Adrenal gland (tissue), 12 donors: Measurements from ENCODE around the gene TMEM255B. TPM values are rescaled to one million over a fixed set of nuclear protein-coding genes. Genes with fewer than 3 reads are reported as not detected.

Source experiments
- DNase-seq, 7 donors: peaks; one replicate each; pipeline ENCODE4 v3.0.0-alpha.2; 2019 to 2020
- H3K27ac ChIP-seq, 5 donors: fragments of 200-600 bp; sonication (generic) in 4 of 5; 1 replicate in 3 of 5; 2 replicates in 2 of 5; pipeline versions ENCODE4 v1.5.1 to v1.8.0; 2016 to 2020; ENCODE audit warnings: mild to moderate bottlenecking in 1 of 5
- H3K27me3 ChIP-seq: fragments of 200-600 bp; 2 replicates; pipeline ENCODE4 v1.8.0; 2021
- H3K36me3 ChIP-seq, 2 donors: fragments of 200-600 bp; replicated peaks in 1 of 2; 1 replicate in 1 of 2; 2 replicates in 1 of 2; pipeline versions ENCODE4 v1.5.1 to v1.8.0; 2018 to 2022
- H3K4me1 ChIP-seq, 2 donors: fragments of 200-600 bp; replicated peaks in 1 of 2; 1 replicate in 1 of 2; 2 replicates in 1 of 2; pipeline versions ENCODE4 v1.5.1 to v1.8.0; 2018 to 2021
- H3K4me3 ChIP-seq, 4 donors: fragments of 200-600 bp; sonication (generic) in 3 of 4; one replicate each; pipeline ENCODE4 v1.5.1; 2016 to 2018
- H3K9me3 ChIP-seq, 3 donors: fragments of 200-600 bp; sonication (generic) in 1 of 3; replicated peaks in 1 of 3; 1 replicate in 2 of 3; 2 replicates in 1 of 3; pipeline versions ENCODE4 v1.5.1 to v1.8.0; 2016 to 2021
- CTCF ChIP-seq, 6 experiments: fragments of 450-650 bp in 4 of 6; fragments of 200-600 bp in 2 of 6; sonication (generic) in 1 of 6; IDR thresholded peaks; 1 replicate in 5 of 6; 2 replicates in 1 of 6; pipeline versions ENCODE4 v1.5.1 to v1.8.0; 2016 to 2021; ENCODE audit warnings: antibody characterized with exemption in 6 of 6, mild to moderate bottlenecking in 2 of 6, moderate library complexity in 1 of 6
- POLR2A ChIP-seq, 2 donors: fragments of 450-650 bp; IDR thresholded peaks; one replicate each; pipeline ENCODE4 v1.6.1; 2017; ENCODE audit warnings: antibody characterized with exemption in 2 of 2, mild to moderate bottlenecking in 2 of 2, moderate library complexity in 1 of 2
- WGBS, 4 donors: extraction: QIAGEN DNeasy Blood & Tissue Kit in 2 of 4; methylation state at CpG; one replicate each; pipeline versions ENCODE4 v1.1.5 to v1.1.7; 2013 to 2017; 5-methylcytosine and 5-hydroxymethylcytosine counted together
- intact Hi-C, 2 donors: fragments of 100-400 bp; cut with DNase I; formaldehyde crosslinking; loops; one replicate each; pipeline versions ENCODE4 v1.14.1 to v1.15.0; 2022 to 2023
- polyA plus RNA-seq, 3 donors: library from polyadenylated mRNA; stranded (reverse); fragments of 200-250 nt in 2 of 3; fragments of 350-450 nt in 1 of 3; fragmentation: Illumina TruSeq in 1 of 3; extraction: RNeasy Lipid Tissue Mini Kit (QIAGEN cat#74804) in 1 of 3; gene quantifications; one replicate each; pipeline ENCODE4 v1.2.3, GENCODE V29; 2013 to 2014
- total RNA-seq, 9 donors: library from RNA; depleted of rRNA in 4 of 9; stranded (reverse); fragments of >200 nt in 4 of 9; fragments of 120-200 nt in 1 of 9; fragmentation: NEBNext Ultra II Directional in 1 of 9; extraction: Animal tissue kit (Norgen Biotek cat#: 25700) in 1 of 9; gene quantifications; one replicate each; pipeline versions ENCODE4 v1.1.0 to v1.2.4, GENCODE V29; 2013 to 2023
- donor health status: healthy with polysubstance abuse.
- donor health status: Bipolar disorder and iron deficiency.
- donor health status: DM: yes; HTN: yes; CAD: no.
- donor health status: DM: no; HTN: no; CAD: no.
- donor health status: DM: no; HTN: no; CAD: no.
- donor health status: DM: yes; HTN: yes; CAD: no.

TMEM255B gene
- total and polyA plus RNA-seq, 12 donors, result 1.3 to 60.1 (median 17.2) TPM

- DNase-seq, result peak in 1 of 7 donors; percentile 25
- Histone ChIP-seq H3K27me3 (no peaks in the 10 kb centered on the region), H3K9me3 (no peaks in the 10 kb centered on the region), H3K4me3 (no peak overlapping the region), H3K36me3 (peaks cover 0 to under 1% of the 10 kb centered on the region in 2 donors), H3K4me1 (peaks cover 13 to 18% of the 10 kb centered on the region in 2 donors), H3K27ac (peak overlapping the region in 2 of 5 donors; percentile 26 to 80)
- TF ChIP-seq POLR2A (IDR thresholded peaks at IDR 0.05) (no peak), CTCF (IDR thresholded peaks at IDR 0.05) (peak in 1 of 6 experiments; percentile 3)
- 86 to 93% (median 90%) methylated on average over 37 to 60 of the region's 60 CpGs for WGBS, 4 donors
- intact Hi-C loops, result loop anchor here (5.0 kb wide), 2 partner anchors 129 to 409 kb away; no protein-coding TSS in a partner anchor
Observed at GRCh38 chr13:113817860-113818691, 59.0 kb downstream of the TMEM255B start.

- DNase-seq, result peak in 1 of 7 donors; percentile 30
- Histone ChIP-seq H3K36me3 (peaks cover 0 to 8% of the 10 kb centered on the region in 2 donors), H3K27me3 (no peaks in the 10 kb centered on the region), H3K4me1 (peaks cover 13 to 18% of the 10 kb centered on the region in 2 donors), H3K4me3 (no peak overlapping the region), H3K27ac (peak overlapping the region in 2 of 5 donors; percentile 21 to 25), H3K9me3 (no peaks in the 10 kb centered on the region)
- 75 to 94% (median 90%) methylated on average over 8 to 26 of the region's 26 CpGs for WGBS, 4 donors
- TF ChIP-seq CTCF (IDR thresholded peaks at IDR 0.05) (no peak), POLR2A (IDR thresholded peaks at IDR 0.05) (no peak)
- intact Hi-C loops, result loop anchor here (5.0 kb wide), 2 partner anchors 129 to 409 kb away; no protein-coding TSS in a partner anchor
Observed at GRCh38 chr13:113818700-113819295, 59.8 kb downstream of the TMEM255B start.

GRCh38 chr13:113819341-113819730 is 60.3 kb downstream of the TMEM255B start:
- Histone ChIP-seq H3K36me3 (peaks cover 0 to 8% of the 10 kb centered on the region in 2 donors), H3K4me3 (no peak overlapping the region), H3K4me1 (peaks cover 13 to 18% of the 10 kb centered on the region in 2 donors), H3K27ac (peak overlapping the region in 1 of 5 donors; percentile 34), H3K9me3 (no peaks in the 10 kb centered on the region), H3K27me3 (no peaks in the 10 kb centered on the region)
- intact Hi-C loops, result loop anchor here (5.0 kb wide), 2 partner anchors 128 to 408 kb away; no protein-coding TSS in a partner anchor
- TF ChIP-seq CTCF (IDR thresholded peaks at IDR 0.05) (no peak), POLR2A (IDR thresholded peaks at IDR 0.05) (no peak)
- WGBS, 4 donors, result 79 to 100% (median 87%) methylated on average over 1 to 13 of the region's 13 CpGs
- DNase-seq, result no peak
